RPMI8226 (cell line): Measurements from ENCODE around the gene ZNF469.

Experiments
- DNase-seq: peaks from one replicate; pipeline ENCODE4 v3.0.0-alpha.2; 2015

ZNF469 gene

GRCh38 chr16:88430524-88431446 lies 48.0 kb downstream of the ZNF469 start:
- DNase-seq: peak; percentile 34

GRCh38 chr16:88431651-88432050 lies 48.9 kb downstream of the ZNF469 start:
- no peak for DNase-seq

- DNase-seq: no peak
Measured at GRCh38 chr16:88432174-88432573, 49.4 kb downstream of the ZNF469 start.
